CD1c-positive myeloid dendritic cell (primary cell): ENCODE data around the gene NGLY1.

ENCODE experiments used
- DNase-seq: peaks from one replicate; pipeline ENCODE4 v3.0.0-alpha.2; 2016; ENCODE audit errors: extremely low spot score

NGLY1 gene, protein sequence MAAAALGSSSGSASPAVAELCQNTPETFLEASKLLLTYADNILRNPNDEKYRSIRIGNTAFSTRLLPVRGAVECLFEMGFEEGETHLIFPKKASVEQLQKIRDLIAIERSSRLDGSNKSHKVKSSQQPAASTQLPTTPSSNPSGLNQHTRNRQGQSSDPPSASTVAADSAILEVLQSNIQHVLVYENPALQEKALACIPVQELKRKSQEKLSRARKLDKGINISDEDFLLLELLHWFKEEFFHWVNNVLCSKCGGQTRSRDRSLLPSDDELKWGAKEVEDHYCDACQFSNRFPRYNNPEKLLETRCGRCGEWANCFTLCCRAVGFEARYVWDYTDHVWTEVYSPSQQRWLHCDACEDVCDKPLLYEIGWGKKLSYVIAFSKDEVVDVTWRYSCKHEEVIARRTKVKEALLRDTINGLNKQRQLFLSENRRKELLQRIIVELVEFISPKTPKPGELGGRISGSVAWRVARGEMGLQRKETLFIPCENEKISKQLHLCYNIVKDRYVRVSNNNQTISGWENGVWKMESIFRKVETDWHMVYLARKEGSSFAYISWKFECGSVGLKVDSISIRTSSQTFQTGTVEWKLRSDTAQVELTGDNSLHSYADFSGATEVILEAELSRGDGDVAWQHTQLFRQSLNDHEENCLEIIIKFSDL

DNA sequence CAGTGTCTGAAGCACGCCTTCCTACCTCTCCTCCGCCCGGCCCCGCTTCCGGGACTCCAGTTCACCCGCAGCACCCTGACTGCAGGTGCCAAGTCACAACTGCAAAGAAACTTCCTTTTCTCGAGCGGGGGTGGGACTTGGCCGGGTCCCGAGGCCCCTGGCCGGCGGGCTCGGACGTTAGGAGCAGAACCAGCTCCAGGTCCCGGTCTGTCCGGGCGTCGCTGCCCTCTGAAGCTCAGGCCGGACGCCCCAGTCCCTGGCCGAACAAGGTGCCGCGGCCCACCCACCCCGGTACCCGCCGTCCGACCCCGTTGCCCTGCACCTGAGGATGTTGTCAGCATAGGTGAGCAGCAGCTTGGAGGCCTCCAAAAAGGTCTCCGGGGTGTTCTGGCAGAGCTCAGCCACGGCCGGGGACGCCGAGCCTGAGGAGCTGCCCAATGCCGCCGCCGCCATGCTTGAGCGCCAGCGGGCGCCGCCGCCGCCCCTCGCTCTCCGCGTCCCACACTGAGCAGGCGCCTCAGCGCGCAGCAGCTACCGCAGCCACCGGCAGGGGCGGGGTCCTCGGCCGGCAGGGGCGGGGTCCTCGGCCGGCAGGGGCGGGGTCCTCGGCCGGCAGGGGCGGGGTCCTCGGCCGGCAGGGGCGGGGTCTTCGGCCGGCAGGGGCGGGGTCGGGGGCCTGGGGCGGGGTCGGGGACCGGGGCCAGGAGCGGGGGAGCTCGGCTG is at the start of gene NGLY1:
Gene NGLY1 (minus strand): TSS at position 506 of the 723 bp plus-strand sequence. CDS start 53 bp downstream, at position 453.
- DNase-seq: peak; percentile 91

- no peak for DNase-seq
Measured at GRCh38 chr3:25831578-25831977, 48.3 kb upstream of the NGLY1 start.

DNA sequence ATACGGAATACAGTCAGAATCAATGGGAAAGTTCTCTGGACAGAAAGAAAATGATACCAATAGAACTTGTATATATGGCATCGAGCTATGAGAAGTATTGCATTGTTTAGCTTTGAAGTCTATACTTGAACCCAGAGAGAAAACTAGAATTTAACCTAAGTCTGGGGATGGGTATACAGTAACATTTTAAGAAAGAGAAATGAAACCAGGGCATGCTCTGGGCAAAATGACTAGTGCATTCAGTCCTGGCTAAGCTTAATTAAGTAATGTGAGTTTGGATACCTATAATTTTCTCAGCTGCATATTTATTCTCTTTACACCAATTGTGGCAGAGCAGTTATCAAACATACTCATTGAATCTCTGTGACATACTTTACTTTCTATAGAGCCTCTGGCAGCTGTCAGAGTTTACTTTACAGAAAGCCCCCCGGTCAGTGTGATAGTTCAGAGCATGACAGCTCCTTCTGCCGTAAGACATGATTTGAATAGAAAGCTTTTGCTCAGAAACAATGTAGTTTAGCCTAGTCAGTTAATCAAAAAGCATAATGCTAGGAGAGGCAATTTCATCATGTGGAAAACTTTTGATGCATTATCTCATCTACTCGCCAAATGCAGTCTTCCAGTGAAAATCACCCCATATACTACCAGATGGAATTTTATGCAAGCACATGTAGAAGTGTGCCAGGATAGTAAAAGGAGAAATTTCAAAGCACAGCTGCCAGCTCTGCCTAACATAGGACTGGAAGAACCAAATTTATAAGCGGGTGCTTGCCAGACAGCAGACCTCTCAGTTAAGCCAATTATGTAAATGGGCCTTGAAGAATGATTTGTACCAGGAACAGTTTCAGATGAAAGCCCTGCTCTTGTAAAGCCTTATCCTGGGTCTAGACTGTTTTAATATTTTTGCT is 47.4 kb upstream of the NGLY1 start:
- DNase-seq: no peak

DNA sequence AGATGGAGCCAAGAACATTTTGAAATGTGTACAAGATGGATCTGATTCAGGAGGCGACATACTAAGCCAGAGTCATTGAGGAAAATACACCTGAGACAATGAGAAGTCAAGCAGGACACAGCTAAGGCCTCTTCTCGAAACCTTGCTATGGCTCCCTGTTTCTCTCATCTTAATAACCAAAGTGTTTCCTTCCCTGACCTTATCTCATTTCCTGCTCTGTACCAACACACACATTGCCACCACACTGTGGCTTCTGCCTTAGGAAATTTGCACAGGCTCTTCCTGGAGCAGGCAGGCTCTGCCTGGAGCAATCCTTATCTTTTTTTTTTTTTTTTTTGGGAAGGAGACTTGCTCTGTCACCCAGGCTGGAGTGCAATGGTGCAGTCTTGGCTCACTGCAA is 43.3 kb upstream of the NGLY1 start:
- no peak for DNase-seq

GRCh38 chr3:25823314-25823713 is 40.1 kb upstream of the NGLY1 start:
- no peak for DNase-seq

- no peak for DNase-seq
Measured at GRCh38 chr3:25821746-25822573, 38.7 kb upstream of the NGLY1 start.

GRCh38 chr3:25820816-25821486 is 37.7 kb upstream of the NGLY1 start:
- no peak for DNase-seq

- DNase-seq: no peak
Measured at GRCh38 chr3:25820366-25820765, 37.1 kb upstream of the NGLY1 start.

DNA sequence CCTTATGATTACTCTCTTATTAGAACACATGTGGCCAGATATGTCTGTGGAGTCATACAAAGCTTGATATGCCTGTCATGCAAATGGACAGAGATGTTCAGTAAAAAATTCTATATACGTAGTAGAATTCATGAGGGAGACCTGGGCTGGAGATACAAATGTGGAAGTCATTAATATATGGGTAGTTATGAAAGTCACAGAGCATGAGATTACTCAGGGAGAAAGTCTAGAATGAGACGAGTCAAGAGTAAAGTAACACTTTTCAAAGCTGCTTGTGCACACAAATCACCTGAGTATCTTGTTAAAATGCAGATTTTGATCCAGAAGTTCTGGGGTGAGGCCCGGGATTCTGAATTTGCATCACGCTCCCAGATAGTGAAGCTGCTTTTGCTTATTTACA is 35.1 kb upstream of the NGLY1 start:
- DNase-seq: no peak

DNA sequence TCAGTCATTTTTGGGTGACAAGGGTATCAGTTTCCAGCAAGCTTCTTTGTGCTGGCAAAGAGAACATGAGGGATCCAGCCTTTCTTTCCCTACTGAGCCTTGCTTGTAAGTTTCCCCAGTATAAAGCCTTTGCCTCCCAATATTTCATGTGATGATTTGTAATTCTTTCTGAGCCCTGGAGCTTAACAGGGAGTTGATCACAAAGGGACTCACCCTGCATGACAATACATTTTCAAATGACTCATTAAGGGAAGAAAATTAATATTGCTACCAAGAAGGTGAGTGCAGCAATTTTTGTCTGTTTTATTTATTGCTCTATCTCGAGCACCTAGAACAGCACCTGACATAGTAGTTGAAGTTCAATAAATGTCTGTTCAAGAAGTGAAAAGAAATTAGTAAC is 34.4 kb upstream of the NGLY1 start:
- no peak for DNase-seq

GRCh38 chr3:25817107-25817506 is 33.9 kb upstream of the NGLY1 start:
- DNase-seq: no peak

DNA sequence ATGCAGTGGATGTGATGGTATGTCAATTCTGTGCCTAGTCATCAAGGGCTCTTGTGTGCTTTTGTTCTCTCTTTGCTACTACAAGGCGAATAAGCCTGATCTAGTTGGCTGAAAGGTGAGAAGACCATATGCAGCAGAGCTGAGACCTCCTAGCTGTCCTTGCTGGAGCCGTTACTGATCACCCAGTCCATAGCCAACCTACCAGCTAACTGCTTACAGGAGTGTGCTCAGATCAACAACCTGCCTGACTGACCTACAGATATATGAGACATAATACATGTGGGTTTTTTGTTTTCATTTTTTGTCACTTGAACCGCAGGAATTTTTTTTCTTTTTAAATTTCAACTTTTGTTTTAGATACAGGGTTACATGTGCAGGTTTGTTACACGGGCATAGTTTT is 29.4 kb upstream of the NGLY1 start:
- DNase-seq: no peak

DNA sequence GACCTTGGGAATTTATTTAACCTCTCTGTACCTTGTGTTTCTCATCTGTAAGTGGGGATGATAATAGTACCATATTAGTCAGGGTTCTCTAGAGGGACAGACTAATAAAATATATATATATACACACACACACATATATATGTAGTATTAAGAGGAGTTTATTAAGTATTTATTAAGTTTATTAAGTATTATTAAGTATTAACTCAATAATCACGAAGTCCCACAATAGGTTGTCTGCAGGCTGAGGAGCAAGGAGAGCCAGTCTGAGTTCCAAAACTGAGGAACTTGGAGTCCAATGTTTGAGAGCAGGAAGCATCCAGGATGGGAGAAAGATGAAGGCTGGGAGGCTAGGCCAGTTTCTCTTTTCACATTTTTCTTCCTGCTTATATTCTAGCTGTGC is 21.4 kb upstream of the NGLY1 start:
- DNase-seq: no peak

DNA sequence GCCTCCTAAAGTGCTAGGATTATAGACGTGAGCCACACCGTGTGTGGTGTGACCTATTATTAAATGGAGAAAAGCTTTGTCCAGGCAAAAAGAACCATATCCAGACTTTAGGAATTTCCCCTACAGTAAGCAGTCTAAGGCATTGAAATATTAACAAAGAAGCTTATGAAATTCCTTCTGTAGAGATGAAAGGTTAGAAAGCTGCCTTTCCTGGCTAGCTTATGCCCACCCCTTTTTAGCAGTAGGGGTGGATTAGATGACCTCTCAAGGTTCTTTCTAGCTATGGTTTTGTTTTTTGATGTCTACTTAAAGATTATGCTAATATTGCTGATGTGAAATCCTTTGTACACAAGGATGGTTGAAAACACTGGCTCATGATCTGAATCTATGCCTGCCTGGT is 20.6 kb upstream of the NGLY1 start:
- no peak for DNase-seq

- DNase-seq: no peak
Measured at GRCh38 chr3:25801786-25802185, 18.5 kb upstream of the NGLY1 start.

DNA sequence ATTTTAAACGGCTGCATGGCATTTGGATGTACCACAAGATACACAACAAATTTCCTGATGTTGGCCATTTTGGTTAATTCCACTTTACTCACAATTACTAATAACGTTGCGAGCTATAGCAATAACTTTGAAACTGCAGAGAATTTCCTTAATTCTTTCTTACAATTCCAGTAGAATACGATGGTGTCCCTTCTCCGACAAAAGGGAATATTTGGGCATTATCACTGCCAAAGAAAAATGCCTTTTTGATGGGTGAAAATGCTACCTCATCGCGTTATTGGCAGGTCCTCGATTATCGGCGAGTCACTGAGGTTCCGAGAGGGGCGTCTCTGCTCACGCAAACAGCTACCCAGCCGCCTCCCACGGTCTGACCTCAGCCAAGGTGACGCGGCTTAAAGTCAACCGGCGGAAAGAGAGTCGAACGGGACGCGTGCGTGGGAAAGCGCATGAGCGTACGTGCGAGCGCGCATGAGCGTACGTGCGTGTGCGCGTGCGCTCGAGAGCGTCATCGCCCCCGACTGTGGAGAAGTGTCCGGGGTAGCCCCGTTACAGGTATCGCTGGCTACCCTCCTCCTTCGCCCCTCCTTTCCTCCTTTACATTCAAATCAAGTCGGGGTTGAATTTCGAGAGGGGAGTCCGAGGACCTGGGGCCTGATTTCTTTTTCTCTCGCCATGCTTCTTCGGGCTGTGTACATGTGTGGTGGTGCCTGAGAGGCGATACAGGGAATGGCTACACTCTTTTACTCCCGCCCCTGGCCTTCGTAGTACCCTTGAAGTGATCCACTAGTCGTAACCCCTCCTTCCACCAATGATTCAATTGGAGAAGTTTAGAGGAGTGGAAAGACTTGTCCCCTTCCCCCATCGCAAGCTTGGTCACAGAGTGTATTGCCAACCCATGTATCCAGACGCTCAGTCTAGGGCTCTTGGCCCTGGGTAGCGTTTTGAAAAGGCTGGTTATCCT is 6.6 kb upstream of the NGLY1 start, which contains the start of gene OXSM:
Gene OXSM (plus strand): TSS at position 495 of the 961 bp plus-strand sequence. CDS start 931 bp downstream, outside the sequence.
- DNase-seq: peak; percentile 98

DNA sequence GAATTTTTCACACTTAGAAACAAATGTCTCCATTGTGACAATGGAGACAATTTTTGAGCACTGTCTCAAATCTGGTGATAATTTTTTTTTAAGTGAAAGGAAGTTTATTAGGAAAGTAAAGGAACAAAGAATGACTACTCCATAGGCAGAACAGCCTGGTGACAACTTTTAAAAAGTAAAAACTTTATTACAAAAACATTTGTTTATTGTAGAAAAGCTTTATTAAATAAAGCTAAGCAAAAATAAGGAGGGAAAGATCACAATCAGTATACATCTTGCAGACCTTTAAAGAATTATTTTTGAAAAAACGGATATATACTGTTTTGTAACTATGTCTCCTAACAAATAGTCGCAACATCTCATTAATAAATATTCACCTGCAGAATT is 6.0 kb upstream of the NGLY1 start:
- no peak for DNase-seq

DNA sequence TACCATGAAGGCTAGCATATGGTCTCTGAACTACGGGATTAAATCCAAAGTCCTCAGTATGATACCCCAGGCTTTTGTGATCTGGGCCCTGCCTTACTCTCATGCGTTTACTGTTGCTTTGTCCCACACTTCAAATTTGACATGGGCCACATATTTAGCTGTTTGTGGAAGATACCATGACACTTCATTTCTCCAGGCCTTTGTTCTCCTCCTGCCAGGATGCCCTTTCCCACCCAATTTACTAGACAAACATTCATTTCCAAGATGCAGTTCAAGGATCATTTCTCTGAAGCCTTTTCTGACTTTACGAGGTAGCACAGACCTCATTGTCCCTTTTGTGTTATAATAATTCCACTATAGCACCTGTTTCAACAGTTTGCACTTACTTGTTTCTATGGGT is 4.4 kb upstream of the NGLY1 start:
- DNase-seq: no peak

DNA sequence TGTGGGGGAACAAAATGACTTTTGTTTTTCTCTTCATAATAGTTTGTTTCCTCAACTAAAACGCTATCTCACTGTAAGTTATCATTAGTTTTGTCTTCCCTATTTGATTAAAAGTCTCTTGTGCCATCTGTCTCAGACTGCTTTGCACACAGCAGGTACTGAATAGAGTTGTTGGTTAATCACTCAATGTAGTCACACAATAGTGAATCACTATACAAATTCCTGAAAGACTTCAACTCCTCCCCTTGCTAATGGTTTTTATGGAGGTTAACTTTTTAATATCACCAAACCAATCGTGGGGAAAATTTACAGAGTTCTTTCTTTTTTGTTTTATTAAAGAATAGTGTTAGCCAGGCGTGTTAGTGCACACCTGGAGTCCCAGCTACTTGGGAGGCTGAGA is 2.6 kb upstream of the NGLY1 start:
- no peak for DNase-seq
